Type B pancreatic cell (in vitro differentiated cells): ENCODE measurements around the gene NOTCH1. TPM values are rescaled to one million over a fixed set of nuclear protein-coding genes. Genes with fewer than 3 reads are reported as not detected.

ENCODE experiments used
- DNase-seq: peaks from one replicate; pipeline ENCODE4 v3.0.0; 2021; ENCODE audit warnings: mixed read lengths; ENCODE audit not compliant: unreplicated experiment; ENCODE audit errors: extremely low spot score
- H3K27ac Mint-ChIP-seq: 2 replicates; pipeline ENCODE4 v1.8.0; 2021; ENCODE audit warnings: mild to moderate bottlenecking, mixed read lengths
- H3K27me3 Mint-ChIP-seq: 2 replicates; pipeline ENCODE4 v1.8.0; 2021; ENCODE audit warnings: mixed read lengths
- H3K36me3 Mint-ChIP-seq: 2 replicates; pipeline ENCODE4 v1.8.0; 2021; ENCODE audit warnings: mixed read lengths
- H3K4me1 Mint-ChIP-seq: one replicate; pipeline ENCODE4 v1.8.0; 2021; ENCODE audit warnings: mixed read lengths; ENCODE audit not compliant: unreplicated experiment
- H3K4me3 Mint-ChIP-seq: 2 replicates; pipeline ENCODE4 v1.8.0; 2021; ENCODE audit warnings: mild to moderate bottlenecking, mixed read lengths
- H3K9me3 Mint-ChIP-seq: 2 replicates; pipeline ENCODE4 v1.8.0; 2021; ENCODE audit warnings: mixed read lengths
- CTCF ChIP-seq: fragments of 200-600 bp; sonication (generic); conservative IDR thresholded peaks from 2 replicates; pipeline ENCODE4 v1.5.0; 2021; ENCODE audit warnings: antibody characterized with exemption, mild to moderate bottlenecking
- total RNA-seq: library from RNA; stranded (reverse); gene quantifications from 2 replicates; pipeline ENCODE4 v1.2.1, GENCODE V29; 2021; ENCODE audit warnings: low replicate concordance

NOTCH1 gene
- total RNA-seq, 1 donor from 2014 or later = 53.1 TPM

GRCh38 chr9:136535070-136535469 lies 10.8 kb downstream of the NOTCH1 start:
- H3K27ac Mint-ChIP-seq = no peak overlapping the region
- no peaks in the 10 kb centered on the region for H3K27me3 Mint-ChIP-seq
- TF ChIP-seq CTCF = no peak
- DNase-seq = no peak
- no peaks in the 10 kb centered on the region for H3K36me3 Mint-ChIP-seq
- no peaks in the 10 kb centered on the region for H3K9me3 Mint-ChIP-seq
- H3K4me1 Mint-ChIP-seq = peaks cover 10% of the 10 kb centered on the region
- H3K4me3 Mint-ChIP-seq = no peak overlapping the region

- H3K36me3 Mint-ChIP-seq = no peaks in the 10 kb centered on the region
- peak overlapping the region; percentile 23 for H3K27ac Mint-ChIP-seq
- H3K27me3 Mint-ChIP-seq = no peaks in the 10 kb centered on the region
- no peak overlapping the region for H3K4me3 Mint-ChIP-seq
- no peak for TF ChIP-seq CTCF
- no peaks in the 10 kb centered on the region for H3K9me3 Mint-ChIP-seq
- peaks cover 10% of the 10 kb centered on the region for H3K4me1 Mint-ChIP-seq
- no peak for DNase-seq
Observed at GRCh38 chr9:136534366-136534765, 11.5 kb downstream of the NOTCH1 start.

- Mint-ChIP-seq H3K27me3 (no peaks in the 10 kb centered on the region), H3K4me3 (no peak overlapping the region), H3K9me3 (no peaks in the 10 kb centered on the region), H3K4me1 (peaks cover 10% of the 10 kb centered on the region), H3K27ac (no peak overlapping the region), H3K36me3 (no peaks in the 10 kb centered on the region)
- no peak for DNase-seq
- no peak for TF ChIP-seq CTCF
Observed at GRCh38 chr9:136533775-136534157, 12.1 kb downstream of the NOTCH1 start.

GRCh38 chr9:136532799-136533774 lies 12.8 kb downstream of the NOTCH1 start:
- Mint-ChIP-seq H3K9me3 (no peaks in the 10 kb centered on the region), H3K36me3 (no peaks in the 10 kb centered on the region), H3K27me3 (no peaks in the 10 kb centered on the region), H3K4me1 (peaks cover 10% of the 10 kb centered on the region), H3K4me3 (no peak overlapping the region), H3K27ac (no peak overlapping the region)
- TF ChIP-seq CTCF = no peak
- DNase-seq = no peak

- Mint-ChIP-seq H3K4me3 (no peak overlapping the region), H3K27ac (no peak overlapping the region), H3K27me3 (no peaks in the 10 kb centered on the region), H3K4me1 (peaks cover 15% of the 10 kb centered on the region), H3K9me3 (no peaks in the 10 kb centered on the region), H3K36me3 (no peaks in the 10 kb centered on the region)
- DNase-seq = no peak
- no peak for TF ChIP-seq CTCF
Observed at GRCh38 chr9:136531904-136532798, 13.7 kb downstream of the NOTCH1 start.
